Astrocyte (in vitro differentiated cells and primary cell): ENCODE results near the gene THRSP.

ENCODE experiments used
- CTCF ChIP-seq: IDR thresholded peaks from 2 replicates; pipeline ENCODE4 v1.5.1; 2011; ENCODE audit warnings: low read depth, mild to moderate bottlenecking, inconsistent platforms, low read length, moderate library complexity; ENCODE audit not compliant: insufficient read depth
- EZH2 ChIP-seq: IDR thresholded peaks from 2 replicates; pipeline ENCODE4 v1.6.1; 2012; ENCODE audit warnings: mild to moderate bottlenecking, low read length, inconsistent platforms; ENCODE audit not compliant: insufficient read depth

GRCh38 chr11:78030429-78031325 lies 33.0 kb upstream of the THRSP start:
- TF ChIP-seq CTCF, result no peak
- no peak for TF ChIP-seq EZH2
